Panc1 (cell line): ENCODE measurements around the gene TRIM68.
A peak's percentile ranks its signal among the peaks of the same experiment; 100 is the strongest.

Experiments used
- TF ChIP-seq, protein P1 (sequence below): fragments of 450-650 bp; IDR thresholded peaks from 2 replicates; pipeline ENCODE4 v1.5.1; 2017; ENCODE audit warnings: mild to moderate bottlenecking
- TF ChIP-seq, protein P2 (sequence below), 2 experiments: IDR thresholded peaks; 2 replicates each; pipeline ENCODE4 v1.6.1; 2011 to 2012; ENCODE audit warnings: low read depth in 2 of 2, control low read depth in 1 of 2, low read length in 1 of 2, mild to moderate bottlenecking in 1 of 2, moderate library complexity in 1 of 2; ENCODE audit not compliant: insufficient read depth in 1 of 2

DNA sequence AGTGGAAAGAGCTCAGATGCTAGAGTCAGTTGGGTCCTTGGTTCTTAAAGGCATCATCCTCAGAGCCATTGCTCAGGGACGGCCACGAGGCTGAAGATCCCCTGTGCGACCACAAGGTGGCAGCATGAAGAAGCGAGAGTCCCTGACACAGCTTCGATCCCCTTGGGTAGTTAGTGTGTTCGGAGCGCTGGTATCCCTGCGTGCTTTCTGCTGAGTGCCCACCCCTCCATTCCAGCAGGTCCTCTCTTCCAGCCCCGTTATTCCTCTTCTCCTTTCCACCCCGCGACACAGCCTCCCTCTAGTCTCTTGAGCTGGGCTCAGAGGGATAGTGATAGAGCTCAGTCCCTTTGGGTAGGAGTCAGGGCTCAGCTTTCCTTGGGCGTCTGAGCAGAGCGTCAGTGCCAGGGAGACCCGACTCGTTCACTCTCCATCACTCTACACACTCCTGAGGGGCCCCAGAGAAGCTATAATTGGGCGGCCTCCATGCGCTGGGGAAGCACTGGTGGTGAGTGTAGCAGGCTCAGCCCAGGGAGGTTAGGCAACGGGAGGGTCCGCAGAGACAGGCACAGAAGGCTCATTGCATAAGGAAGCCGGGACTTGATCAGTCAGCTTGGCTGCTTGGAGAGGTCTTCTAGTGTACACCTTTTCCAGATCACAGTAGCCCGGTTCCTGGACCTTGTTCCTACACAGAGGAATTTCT, 29.1 kb upstream of the TRIM68 start, which contains the start of gene OR51D1:
- TF ChIP-seq, protein P1, sequence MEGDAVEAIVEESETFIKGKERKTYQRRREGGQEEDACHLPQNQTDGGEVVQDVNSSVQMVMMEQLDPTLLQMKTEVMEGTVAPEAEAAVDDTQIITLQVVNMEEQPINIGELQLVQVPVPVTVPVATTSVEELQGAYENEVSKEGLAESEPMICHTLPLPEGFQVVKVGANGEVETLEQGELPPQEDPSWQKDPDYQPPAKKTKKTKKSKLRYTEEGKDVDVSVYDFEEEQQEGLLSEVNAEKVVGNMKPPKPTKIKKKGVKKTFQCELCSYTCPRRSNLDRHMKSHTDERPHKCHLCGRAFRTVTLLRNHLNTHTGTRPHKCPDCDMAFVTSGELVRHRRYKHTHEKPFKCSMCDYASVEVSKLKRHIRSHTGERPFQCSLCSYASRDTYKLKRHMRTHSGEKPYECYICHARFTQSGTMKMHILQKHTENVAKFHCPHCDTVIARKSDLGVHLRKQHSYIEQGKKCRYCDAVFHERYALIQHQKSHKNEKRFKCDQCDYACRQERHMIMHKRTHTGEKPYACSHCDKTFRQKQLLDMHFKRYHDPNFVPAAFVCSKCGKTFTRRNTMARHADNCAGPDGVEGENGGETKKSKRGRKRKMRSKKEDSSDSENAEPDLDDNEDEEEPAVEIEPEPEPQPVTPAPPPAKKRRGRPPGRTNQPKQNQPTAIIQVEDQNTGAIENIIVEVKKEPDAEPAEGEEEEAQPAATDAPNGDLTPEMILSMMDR = peak; percentile 97
- TF ChIP-seq, protein P2, sequence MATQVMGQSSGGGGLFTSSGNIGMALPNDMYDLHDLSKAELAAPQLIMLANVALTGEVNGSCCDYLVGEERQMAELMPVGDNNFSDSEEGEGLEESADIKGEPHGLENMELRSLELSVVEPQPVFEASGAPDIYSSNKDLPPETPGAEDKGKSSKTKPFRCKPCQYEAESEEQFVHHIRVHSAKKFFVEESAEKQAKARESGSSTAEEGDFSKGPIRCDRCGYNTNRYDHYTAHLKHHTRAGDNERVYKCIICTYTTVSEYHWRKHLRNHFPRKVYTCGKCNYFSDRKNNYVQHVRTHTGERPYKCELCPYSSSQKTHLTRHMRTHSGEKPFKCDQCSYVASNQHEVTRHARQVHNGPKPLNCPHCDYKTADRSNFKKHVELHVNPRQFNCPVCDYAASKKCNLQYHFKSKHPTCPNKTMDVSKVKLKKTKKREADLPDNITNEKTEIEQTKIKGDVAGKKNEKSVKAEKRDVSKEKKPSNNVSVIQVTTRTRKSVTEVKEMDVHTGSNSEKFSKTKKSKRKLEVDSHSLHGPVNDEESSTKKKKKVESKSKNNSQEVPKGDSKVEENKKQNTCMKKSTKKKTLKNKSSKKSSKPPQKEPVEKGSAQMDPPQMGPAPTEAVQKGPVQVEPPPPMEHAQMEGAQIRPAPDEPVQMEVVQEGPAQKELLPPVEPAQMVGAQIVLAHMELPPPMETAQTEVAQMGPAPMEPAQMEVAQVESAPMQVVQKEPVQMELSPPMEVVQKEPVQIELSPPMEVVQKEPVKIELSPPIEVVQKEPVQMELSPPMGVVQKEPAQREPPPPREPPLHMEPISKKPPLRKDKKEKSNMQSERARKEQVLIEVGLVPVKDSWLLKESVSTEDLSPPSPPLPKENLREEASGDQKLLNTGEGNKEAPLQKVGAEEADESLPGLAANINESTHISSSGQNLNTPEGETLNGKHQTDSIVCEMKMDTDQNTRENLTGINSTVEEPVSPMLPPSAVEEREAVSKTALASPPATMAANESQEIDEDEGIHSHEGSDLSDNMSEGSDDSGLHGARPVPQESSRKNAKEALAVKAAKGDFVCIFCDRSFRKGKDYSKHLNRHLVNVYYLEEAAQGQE (IDR thresholded peaks at IDR 0.05; ENCODE audit: insufficient read depth in 1 of 2, low read depth in 2 of 2, low read length in 1 of 2) = 0 out of 4 replicates have a peak, but pooled peaks of 1 of the 2 experiments have one; percentile 42
